Panc1 (cell line): ENCODE measurements around the gene SEC61G. TPM values are rescaled to one million over a fixed set of nuclear protein-coding genes. Genes with fewer than 3 reads are reported as not detected.

Experiments
- ATAC-seq: fragments of 200-7000 bp; cut with Tn5 transposase; 2 replicates; pipeline ENCODE4 v1.9.1; 2020; ENCODE audit warnings: mild to moderate bottlenecking, moderate library complexity
- BruUV-seq: library from RNA; stranded (reverse); fragments of 400-500 nt; replicated peaks from 2 replicates; lab custom pipeline; 2021; lab: Mats Ljungman, UMichigan
- CTCF ChIA-PET: fragments of 300-600 bp; sonication (Branson Sonifier 250); formaldehyde crosslinking; loops from one replicate; lab custom pipeline; 2022; ENCODE audit warnings: antibody characterized with exemption; lab: Charles Lee
- POLR2A ChIA-PET: fragments of 300-600 bp; sonication (Branson Sonifier 250); formaldehyde crosslinking; loops from one replicate; lab custom pipeline; 2022; ENCODE audit warnings: antibody characterized with exemption; lab: Charles Lee
- DNase-seq: peaks from one replicate; pipeline ENCODE4 v3.0.0-alpha.2; 2010; ENCODE audit warnings: low read depth, low spot score
- H3K27ac ChIP-seq: 2 replicates; pipeline ENCODE4 v1.5.1; 2011; ENCODE audit warnings: mild to moderate bottlenecking, low read length, inconsistent platforms
- H3K27me3 ChIP-seq: fragments of 200-500 bp; sonication (Bioruptor generic); 2 replicates; pipeline ENCODE4 v1.6.0; 2014; ENCODE audit warnings: low read length, inconsistent platforms; ENCODE audit not compliant: control insufficient read depth, insufficient read depth
- H3K36me3 ChIP-seq: fragments of 200-500 bp; sonication (Bioruptor generic); 2 replicates; pipeline ENCODE4 v1.5.1; 2014; ENCODE audit warnings: inconsistent platforms, mild to moderate bottlenecking, low read length, moderate library complexity; ENCODE audit not compliant: control insufficient read depth, insufficient read depth
- H3K4me1 ChIP-seq: 2 replicates; pipeline ENCODE4 v1.5.1; 2011; ENCODE audit warnings: inconsistent platforms, mild to moderate bottlenecking, low read length, moderate library complexity; ENCODE audit not compliant: control insufficient read depth, insufficient read depth
- H3K4me3 ChIP-seq, 2 experiments: 2 replicates each; pipeline ENCODE4 v1.5.1; 2011 to 2012; ENCODE audit warnings: low read depth in 2 of 2, low read length in 2 of 2, mild to moderate bottlenecking in 2 of 2, inconsistent platforms in 1 of 2, moderate library complexity in 1 of 2
- H3K9me3 ChIP-seq: fragments of 200-500 bp; sonication (Bioruptor generic); 2 replicates; pipeline ENCODE4 v1.5.1; 2014; ENCODE audit warnings: low read depth, mild to moderate bottlenecking, inconsistent platforms, low read length, moderate library complexity; ENCODE audit not compliant: control insufficient read depth, insufficient read depth
- CTCF ChIP-seq: fragments of 450-650 bp; IDR thresholded peaks from 2 replicates; pipeline ENCODE4 v1.5.1; 2017; ENCODE audit warnings: mild to moderate bottlenecking
- POLR2AphosphoS5 ChIP-seq: IDR thresholded peaks from 2 replicates; pipeline ENCODE4 v1.6.1; 2012; ENCODE audit warnings: mild to moderate bottlenecking, low read depth, low read length, moderate library complexity
- SIN3A ChIP-seq: IDR thresholded peaks from 2 replicates; pipeline ENCODE4 v1.6.1; 2012; ENCODE audit warnings: low read depth, mild to moderate bottlenecking, low read length, moderate library complexity, borderline replicate concordance; ENCODE audit not compliant: insufficient read depth
- TCF7L2 ChIP-seq: IDR thresholded peaks from 2 replicates; pipeline ENCODE4 v1.6.1; 2011; ENCODE audit warnings: mild to moderate bottlenecking, low read depth, low read length, inconsistent platforms
- in situ Hi-C: cut with HindIII; loops from 2 replicates; pipeline ENCODE4 v1.10.0; 2016; ENCODE audit warnings: low sequenced_read_pairs, low pct_unique_long_range_greater_than_20kb
- intact Hi-C: fragments of 100-400 bp; cut with micrococcal nuclease; formaldehyde crosslinking; loops from one replicate; pipeline ENCODE4 v1.10.0; 2022; ENCODE audit not compliant: unreplicated experiment
- total RNA-seq: library from RNA; stranded (reverse); gene quantifications from one replicate; pipeline ENCODE4 v1.2.1, GENCODE V29; 2021; ENCODE audit not compliant: unreplicated experiment
- TF ChIP-seq, protein P1 (sequence below), 2 experiments: IDR thresholded peaks; 2 replicates each; pipeline ENCODE4 v1.6.1; 2011 to 2012; ENCODE audit warnings: low read depth in 2 of 2, control low read depth in 1 of 2, low read length in 1 of 2, mild to moderate bottlenecking in 1 of 2, moderate library complexity in 1 of 2; ENCODE audit not compliant: insufficient read depth in 1 of 2

SEC61G gene
- total RNA-seq, 1 experiment from 2014 or later, result 197 TPM

GRCh38 chr7:54778696-54779540 lies 19.9 kb upstream of the SEC61G start:
- ATAC-seq, result no peak
- in situ Hi-C loops, result no loop called here
- no peak for TF ChIP-seq TCF7L2
- no peak for TF ChIP-seq SIN3A
- no peak for TF ChIP-seq POLR2AphosphoS5
- no peak for TF ChIP-seq CTCF
- TF ChIP-seq, protein P1, sequence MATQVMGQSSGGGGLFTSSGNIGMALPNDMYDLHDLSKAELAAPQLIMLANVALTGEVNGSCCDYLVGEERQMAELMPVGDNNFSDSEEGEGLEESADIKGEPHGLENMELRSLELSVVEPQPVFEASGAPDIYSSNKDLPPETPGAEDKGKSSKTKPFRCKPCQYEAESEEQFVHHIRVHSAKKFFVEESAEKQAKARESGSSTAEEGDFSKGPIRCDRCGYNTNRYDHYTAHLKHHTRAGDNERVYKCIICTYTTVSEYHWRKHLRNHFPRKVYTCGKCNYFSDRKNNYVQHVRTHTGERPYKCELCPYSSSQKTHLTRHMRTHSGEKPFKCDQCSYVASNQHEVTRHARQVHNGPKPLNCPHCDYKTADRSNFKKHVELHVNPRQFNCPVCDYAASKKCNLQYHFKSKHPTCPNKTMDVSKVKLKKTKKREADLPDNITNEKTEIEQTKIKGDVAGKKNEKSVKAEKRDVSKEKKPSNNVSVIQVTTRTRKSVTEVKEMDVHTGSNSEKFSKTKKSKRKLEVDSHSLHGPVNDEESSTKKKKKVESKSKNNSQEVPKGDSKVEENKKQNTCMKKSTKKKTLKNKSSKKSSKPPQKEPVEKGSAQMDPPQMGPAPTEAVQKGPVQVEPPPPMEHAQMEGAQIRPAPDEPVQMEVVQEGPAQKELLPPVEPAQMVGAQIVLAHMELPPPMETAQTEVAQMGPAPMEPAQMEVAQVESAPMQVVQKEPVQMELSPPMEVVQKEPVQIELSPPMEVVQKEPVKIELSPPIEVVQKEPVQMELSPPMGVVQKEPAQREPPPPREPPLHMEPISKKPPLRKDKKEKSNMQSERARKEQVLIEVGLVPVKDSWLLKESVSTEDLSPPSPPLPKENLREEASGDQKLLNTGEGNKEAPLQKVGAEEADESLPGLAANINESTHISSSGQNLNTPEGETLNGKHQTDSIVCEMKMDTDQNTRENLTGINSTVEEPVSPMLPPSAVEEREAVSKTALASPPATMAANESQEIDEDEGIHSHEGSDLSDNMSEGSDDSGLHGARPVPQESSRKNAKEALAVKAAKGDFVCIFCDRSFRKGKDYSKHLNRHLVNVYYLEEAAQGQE (IDR thresholded peaks at IDR 0.05; ENCODE audit: insufficient read depth in 1 of 2, low read depth in 2 of 2, low read length in 1 of 2), result no peak
- no peak for DNase-seq
- no peak overlapping the region for H3K27ac ChIP-seq
- H3K9me3 ChIP-seq, result no peaks in the 10 kb centered on the region; the same call in 1 of the 2 replicates
- H3K4me3 ChIP-seq, result no peak overlapping the region
- ChIA-PET POLR2A (no interaction called here), CTCF (interaction anchor here (0.8 kb wide), 1 partner anchor 477 kb away, joined by 4 read pairs; no protein-coding TSS in a partner anchor)
- H3K36me3 ChIP-seq, result no peaks in the 10 kb centered on the region
- intact Hi-C loops, result loop anchor here (10.0 kb wide), 1 partner anchor 356 kb away; no protein-coding TSS in a partner anchor
- H3K4me1 ChIP-seq, result no peaks in the 10 kb centered on the region
- no TSS peak for BruUV-seq
- no peaks in the 10 kb centered on the region for H3K27me3 ChIP-seq

- no peaks in the 10 kb centered on the region for H3K27me3 ChIP-seq
- ATAC-seq (no peak), DNase-seq (no peak)
- H3K4me3 ChIP-seq, result no peak overlapping the region
- no peaks in the 10 kb centered on the region; the same call in 1 of the 2 replicates for H3K9me3 ChIP-seq
- H3K36me3 ChIP-seq, result no peaks in the 10 kb centered on the region
- H3K4me1 ChIP-seq, result no peaks in the 10 kb centered on the region
- in situ Hi-C loops (no loop called here), intact Hi-C loops (loop anchor here (10.0 kb wide), 1 partner anchor 357 kb away; no protein-coding TSS in a partner anchor)
- no peak overlapping the region for H3K27ac ChIP-seq
- TF ChIP-seq POLR2AphosphoS5, result no peak
- TF ChIP-seq SIN3A, result no peak
- TF ChIP-seq, protein P1 (IDR thresholded peaks at IDR 0.05; ENCODE audit: insufficient read depth in 1 of 2, low read depth in 2 of 2, low read length in 1 of 2), result no peak
- TF ChIP-seq TCF7L2, result no peak
- no peak for TF ChIP-seq CTCF
- BruUV-seq, result no TSS peak
- ChIA-PET POLR2A (no interaction called here), CTCF (interaction anchor here (0.8 kb wide), 1 partner anchor 477 kb away, joined by 4 read pairs; no protein-coding TSS in a partner anchor)
Observed at GRCh38 chr7:54778166-54778565, 19.2 kb upstream of the SEC61G start.
